Vagina (tissue), 2 donors: ENCODE results near the gene LRGUK. TPM values are rescaled to one million over a fixed set of nuclear protein-coding genes. Genes with fewer than 3 reads are reported as not detected.
"Not testable (repeated sequence)": the region's sequence is repeated elsewhere in the genome, so short reads cannot be mapped to it uniquely, and the experiment has no call there.

Experiments
- DNase-seq, 2 donors: peaks; one replicate each; pipeline ENCODE4 v3.0.0-alpha.2; 2017; ENCODE audit errors: extremely low spot score in 2 of 2
- H3K27ac ChIP-seq: fragments of 200-600 bp; sonication (generic); one replicate; pipeline ENCODE4 v1.5.1; 2019
- H3K27me3 ChIP-seq: fragments of 200-600 bp; sonication (generic); one replicate; pipeline ENCODE4 v1.5.1; 2019
- H3K36me3 ChIP-seq, 2 donors: fragments of 200-600 bp; sonication (generic); one replicate each; pipeline ENCODE4 v1.5.1; 2017 to 2019
- H3K4me1 ChIP-seq: fragments of 200-600 bp; sonication (generic); one replicate; pipeline ENCODE4 v1.5.1; 2019
- H3K4me3 ChIP-seq, 2 donors: fragments of 200-600 bp; sonication (generic); 1 replicate in 1 of 2; 2 replicates in 1 of 2; pipeline ENCODE4 v1.5.1; 2016 to 2019
- H3K9me3 ChIP-seq: fragments of 200-600 bp; sonication (generic); one replicate; pipeline ENCODE4 v1.5.1; 2019
- CTCF ChIP-seq, 3 experiments: fragments of 450-650 bp in 2 of 3; fragments of 200-600 bp in 1 of 3; sonication (generic) in 1 of 3; IDR thresholded peaks; one replicate each; pipeline ENCODE4 v1.5.1; 2017 to 2019; ENCODE audit warnings: antibody characterized with exemption in 3 of 3, mild to moderate bottlenecking in 2 of 3, moderate library complexity in 2 of 3
- POLR2A ChIP-seq, 2 donors: fragments of 450-650 bp; IDR thresholded peaks; one replicate each; pipeline ENCODE4 v1.6.1; 2017; ENCODE audit warnings: antibody characterized with exemption in 2 of 2, mild to moderate bottlenecking in 2 of 2, moderate library complexity in 2 of 2
- POLR2AphosphoS5 ChIP-seq, 2 donors: sonication (generic); formaldehyde crosslinking; IDR thresholded peaks; one replicate each; pipeline ENCODE4 v1.9.0; 2017; ENCODE audit warnings: antibody characterized with exemption in 2 of 2, mild to moderate bottlenecking in 2 of 2, low read depth in 1 of 2; ENCODE audit not compliant: insufficient read depth in 1 of 2
- intact Hi-C: fragments of 100-400 bp; cut with DNase I; formaldehyde crosslinking; loops from one replicate; pipeline ENCODE4 v1.15.1; 2023
- total RNA-seq: library from RNA; depleted of rRNA; stranded (reverse); fragments of >200 nt; gene quantifications from one replicate; pipeline ENCODE4 v1.2.3, GENCODE V29; 2016

The LRGUK gene
- total RNA-seq = 2.9 TPM

- Histone ChIP-seq H3K4me1 (peaks cover 17% of the 10 kb centered on the region), H3K36me3 (no peaks in the 10 kb centered on the region), H3K4me3 (peak within 1 kb of the TSS; percentile 64 to 69), H3K9me3 (no peaks in the 10 kb centered on the region), H3K27ac (no peak within 1 kb of the TSS), H3K27me3 (no peaks in the 10 kb centered on the region)
- intact Hi-C loops = no loop called here
- TF ChIP-seq POLR2AphosphoS5 (IDR thresholded peaks at IDR 0.05; ENCODE audit: insufficient read depth in 1 of 2, low read depth in 1 of 2) (no peak), CTCF (IDR thresholded peaks at IDR 0.05) (no peak), POLR2A (IDR thresholded peaks at IDR 0.05) (no peak)
- no peak for DNase-seq
Measured at GRCh38 chr7:134126966-134127848, at the start of gene LRGUK. Gene LRGUK (plus strand): TSS chr7:134127340. CDS start chr7:134127368, 28 bp downstream.

GRCh38 chr7:134077560-134077959 is 49.6 kb upstream of the LRGUK start:
- H3K4me1 ChIP-seq, H3K36me3 ChIP-seq, DNase-seq, intact Hi-C loops, H3K9me3 ChIP-seq, H3K4me3 ChIP-seq, H3K27me3 ChIP-seq, H3K27ac ChIP-seq: not testable (repeated sequence)

- intact Hi-C loops = no loop called here
- H3K4me1 ChIP-seq = no peaks in the 10 kb centered on the region
- H3K36me3 ChIP-seq = no peaks in the 10 kb centered on the region
- no peaks in the 10 kb centered on the region for H3K9me3 ChIP-seq
- no peak overlapping the region for H3K27ac ChIP-seq
- no peak for DNase-seq
- TF ChIP-seq POLR2A (IDR thresholded peaks at IDR 0.05) = no peak
- no peak for TF ChIP-seq CTCF (IDR thresholded peaks at IDR 0.05)
- TF ChIP-seq POLR2AphosphoS5 (IDR thresholded peaks at IDR 0.05; ENCODE audit: insufficient read depth in 1 of 2, low read depth in 1 of 2) = no peak
- H3K27me3 ChIP-seq = no peaks in the 10 kb centered on the region
- no peak overlapping the region for H3K4me3 ChIP-seq
Measured at GRCh38 chr7:134078991-134079390, 48.1 kb upstream of the LRGUK start.

- Histone ChIP-seq H3K4me3 (no peak overlapping the region), H3K27ac (no peak overlapping the region), H3K9me3 (no peaks in the 10 kb centered on the region), H3K4me1 (no peaks in the 10 kb centered on the region), H3K36me3 (no peaks in the 10 kb centered on the region), H3K27me3 (no peaks in the 10 kb centered on the region)
- DNase-seq = no peak
- no peak for TF ChIP-seq CTCF (IDR thresholded peaks at IDR 0.05)
- no peak for TF ChIP-seq POLR2A (IDR thresholded peaks at IDR 0.05)
- TF ChIP-seq POLR2AphosphoS5 (IDR thresholded peaks at IDR 0.05; ENCODE audit: insufficient read depth in 1 of 2, low read depth in 1 of 2) = no peak
- intact Hi-C loops = no loop called here
Measured at GRCh38 chr7:134081695-134082094, 45.4 kb upstream of the LRGUK start.

- Histone ChIP-seq H3K27ac (no peak overlapping the region), H3K9me3 (no peaks in the 10 kb centered on the region), H3K4me1 (no peaks in the 10 kb centered on the region), H3K27me3 (no peaks in the 10 kb centered on the region), H3K36me3 (no peaks in the 10 kb centered on the region), H3K4me3 (no peak overlapping the region)
- no peak for DNase-seq
- no peak for TF ChIP-seq POLR2AphosphoS5 (IDR thresholded peaks at IDR 0.05; ENCODE audit: insufficient read depth in 1 of 2, low read depth in 1 of 2)
- no peak for TF ChIP-seq CTCF (IDR thresholded peaks at IDR 0.05)
- TF ChIP-seq POLR2A (IDR thresholded peaks at IDR 0.05) = no peak
- intact Hi-C loops = no loop called here
Measured at GRCh38 chr7:134083766-134084487, 43.2 kb upstream of the LRGUK start.
